HG02610 (cell line): ENCODE data around the gene P2RY8.
"Not testable (repeated sequence)": the region's sequence is repeated elsewhere in the genome, so short reads cannot be mapped to it uniquely, and the experiment has no call there.

Experiments used
- ATAC-seq: cut with Tn5 transposase; IDR thresholded peaks from one replicate; pipeline ENCODE4 v1.9.1; 2021; ENCODE audit warnings: mild to moderate bottlenecking, moderate library complexity; ENCODE audit not compliant: unreplicated experiment

The P2RY8 gene

GRCh38 chrX:1521459-1521956 is 15.5 kb downstream of the P2RY8 start:
- ATAC-seq = peak; percentile 82

GRCh38 chrX:1520350-1520749 is 16.6 kb downstream of the P2RY8 start:
- ATAC-seq = no peak

GRCh38 chrX:1519022-1519497 is 17.9 kb downstream of the P2RY8 start:
- ATAC-seq = no peak

GRCh38 chrX:1518512-1518911 is 18.5 kb downstream of the P2RY8 start:
- ATAC-seq = no peak

- ATAC-seq = no peak
Observed at GRCh38 chrX:1516596-1517104, 20.3 kb downstream of the P2RY8 start.

- no peak for ATAC-seq
Observed at GRCh38 chrX:1511829-1512228, 25.2 kb downstream of the P2RY8 start.

- ATAC-seq = no peak
Observed at GRCh38 chrX:1511150-1511549, 25.8 kb downstream of the P2RY8 start.

GRCh38 chrX:1507511-1508463 is 29.2 kb downstream of the P2RY8 start:
- peak; percentile 83 for ATAC-seq

GRCh38 chrX:1506916-1507315 is 30.1 kb downstream of the P2RY8 start:
- no peak for ATAC-seq

GRCh38 chrX:1502853-1503252 is 34.1 kb downstream of the P2RY8 start:
- ATAC-seq = no peak

- peak; percentile 37 for ATAC-seq
Observed at GRCh38 chrX:1502241-1502640, 34.7 kb downstream of the P2RY8 start.

GRCh38 chrX:1500701-1501624 is 36.0 kb downstream of the P2RY8 start:
- ATAC-seq = peak; percentile 63

- no peak for ATAC-seq
Observed at GRCh38 chrX:1496076-1496475, 40.9 kb downstream of the P2RY8 start.

GRCh38 chrX:1493877-1494510 is 43.0 kb downstream of the P2RY8 start:
- peak; percentile 70 for ATAC-seq

GRCh38 chrX:1493412-1493811 is 43.6 kb downstream of the P2RY8 start:
- ATAC-seq = no peak

- no peak for ATAC-seq
Observed at GRCh38 chrX:1492421-1493012, 44.5 kb downstream of the P2RY8 start.

GRCh38 chrX:1491851-1492349 is 45.1 kb downstream of the P2RY8 start:
- peak; percentile 79 for ATAC-seq

- not testable (repeated sequence) for ATAC-seq
Observed at GRCh38 chrX:1491248-1491647, 45.7 kb downstream of the P2RY8 start.

- not testable (repeated sequence) for ATAC-seq
Observed at GRCh38 chrX:1490723-1491122, 46.3 kb downstream of the P2RY8 start.

- ATAC-seq = not testable (repeated sequence)
Observed at GRCh38 chrX:1489354-1489753, 47.6 kb downstream of the P2RY8 start.
